ENCODE measurements around the gene CD58.

Gene CD58

GRCh38 chr1:116581323-116581885 lies 10.6 kb upstream of the CD58 start:
- Histone ChIP-seq H3K27me3 (no peaks in the 10 kb centered on the region), H3K27ac (no peak overlapping the region), H4K20me1 (no peaks in the 10 kb centered on the region), H3K4me2 (no peak overlapping the region), H3K9me3 (replicated peaks in 1 of 11) (no peaks in the 10 kb centered on the region), H3K36me3 (peaks cover 13 to 97% (median 67%) of the 10 kb centered on the region in 11 experiments), H3K4me3 (no peak overlapping the region), H3K4me1 (peaks cover 0 to 16% (median 3%) of the 10 kb centered on the region in 10 experiments; a peak in 11 of 20 replicates), H3K9ac (no peak overlapping the region)
- TF ChIP-seq Cebpa-rat (IDR thresholded peaks at IDR 0.05): no peak

GRCh38 chr1:116580446-116581322 lies 9.9 kb upstream of the CD58 start:
- Histone ChIP-seq H3K4me3 (no peak overlapping the region), H3K27me3 (no peaks in the 10 kb centered on the region), H3K36me3 (peaks cover 13 to 97% (median 61%) of the 10 kb centered on the region in 11 experiments), H3K9ac (no peak overlapping the region), H3K27ac (no peak overlapping the region), H4K20me1 (no peaks in the 10 kb centered on the region), H3K4me1 (peaks cover 0 to 17% (median 0%) of the 10 kb centered on the region in 10 experiments; a peak in 7 of 20 replicates), H3K9me3 (replicated peaks in 1 of 11) (no peaks in the 10 kb centered on the region), H3K4me2 (no peak overlapping the region)
- TF ChIP-seq Cebpa-rat (IDR thresholded peaks at IDR 0.05): no peak

- Histone ChIP-seq H4K20me1 (no peaks in the 10 kb centered on the region), H3K9me3 (replicated peaks in 1 of 11) (no peaks in the 10 kb centered on the region), H3K4me1 (peaks cover 0 to 30% (median 8%) of the 10 kb centered on the region in 10 experiments; a peak in 16 of 20 replicates), H3K9ac (no peak overlapping the region), H3K27me3 (no peaks in the 10 kb centered on the region), H3K4me2 (no peak overlapping the region), H3K36me3 (peaks cover 4 to 90% (median 47%) of the 10 kb centered on the region in 11 experiments), H3K27ac (no peak overlapping the region), H3K4me3 (no peak overlapping the region)
- no peak for TF ChIP-seq Cebpa-rat (IDR thresholded peaks at IDR 0.05)
Observed at GRCh38 chr1:116579259-116579875, 8.5 kb upstream of the CD58 start.

- Histone ChIP-seq H3K9ac (no peak overlapping the region), H3K27me3 (no peaks in the 10 kb centered on the region), H4K20me1 (no peaks in the 10 kb centered on the region), H3K36me3 (peaks cover 3 to 87% (median 40%) of the 10 kb centered on the region in 11 experiments), H3K4me1 (peaks cover 0 to 38% (median 15%) of the 10 kb centered on the region in 10 experiments; a peak in 16 of 20 replicates), H3K27ac (no peak overlapping the region), H3K9me3 (replicated peaks in 1 of 11) (no peaks in the 10 kb centered on the region), H3K4me2 (no peak overlapping the region), H3K4me3 (no peak overlapping the region)
- TF ChIP-seq Cebpa-rat (IDR thresholded peaks at IDR 0.05): no peak
Observed at GRCh38 chr1:116578581-116578980, 7.8 kb upstream of the CD58 start.

- Histone ChIP-seq H3K27me3 (no peaks in the 10 kb centered on the region), H3K4me1 (peaks cover 0 to 45% (median 20%) of the 10 kb centered on the region in 10 experiments; a peak in 17 of 20 replicates), H3K9me3 (replicated peaks in 1 of 11) (no peaks in the 10 kb centered on the region), H3K27ac (no peak overlapping the region), H3K9ac (no peak overlapping the region; a peak in 1 of 22 replicates), H3K4me2 (peak overlapping the region in 2 of 11 experiments; percentile 14 to 21; a peak in 2 of 22 replicates), H4K20me1 (no peaks in the 10 kb centered on the region), H3K4me3 (no peak overlapping the region), H3K36me3 (peaks cover 3 to 80% (median 33%) of the 10 kb centered on the region in 11 experiments; a peak in 21 of 22 replicates)
- no peak for TF ChIP-seq Cebpa-rat (IDR thresholded peaks at IDR 0.05)
Observed at GRCh38 chr1:116577759-116578314, 7.0 kb upstream of the CD58 start.

- Histone ChIP-seq H3K4me2 (peak overlapping the region in 6 of 11 experiments; percentile 7 to 96 (median 74); a peak in 10 of 22 replicates), H3K27me3 (no peaks in the 10 kb centered on the region), H4K20me1 (peaks cover 0 to 4% (median 3%) of the 10 kb centered on the region in 11 experiments; a peak in 12 of 22 replicates), H3K4me1 (peaks cover 12 to 63% (median 37%) of the 10 kb centered on the region in 10 experiments), H3K36me3 (peaks cover 0 to 50% (median 30%) of the 10 kb centered on the region in 11 experiments; a peak in 18 of 22 replicates), H3K27ac (peak overlapping the region in 4 of 11 experiments; percentile 12 to 38 (median 20); a peak in 6 of 22 replicates), H3K9ac (peak overlapping the region in 6 of 11 experiments; percentile 1 to 33 (median 14); a peak in 3 of 22 replicates), H3K9me3 (replicated peaks in 1 of 11) (no peaks in the 10 kb centered on the region), H3K4me3 (no peak overlapping the region)
- no peak for TF ChIP-seq Cebpa-rat (IDR thresholded peaks at IDR 0.05)
Observed at GRCh38 chr1:116574581-116575291, 3.9 kb upstream of the CD58 start.

GRCh38 chr1:116573431-116574095 lies 2.7 kb upstream of the CD58 start:
- Histone ChIP-seq H3K9me3 (replicated peaks in 1 of 11) (no peaks in the 10 kb centered on the region), H3K4me1 (peaks cover 20 to 71% (median 44%) of the 10 kb centered on the region in 10 experiments), H3K4me2 (peak overlapping the region in 6 of 11 experiments; percentile 3 to 96 (median 74); a peak in 12 of 22 replicates), H3K9ac (0 out of 22 replicates have a peak overlapping the region, but pooled peaks of 1 of the 11 experiments have one; percentile 20), H3K27me3 (no peaks in the 10 kb centered on the region), H3K4me3 (no peak overlapping the region), H3K27ac (peak overlapping the region in 1 of 11 experiments; percentile 38; a peak in 1 of 22 replicates), H4K20me1 (peaks cover 7 to 16% (median 15%) of the 10 kb centered on the region in 11 experiments; a peak in 16 of 22 replicates), H3K36me3 (peaks cover 0 to 47% (median 24%) of the 10 kb centered on the region in 11 experiments; a peak in 18 of 22 replicates)
- no peak for TF ChIP-seq Cebpa-rat (IDR thresholded peaks at IDR 0.05)

Measured in BLaER1 treated with 17β-estradiol and CSF1 and Interleukin-3, amounts not matched to agents 10 nM and 100 nM (cell line).